Glomerular visceral epithelial cell (primary cell): ENCODE results near the gene ZBTB11.
"Not testable (repeated sequence)": the region's sequence is repeated elsewhere in the genome, so short reads cannot be mapped to it uniquely, and the experiment has no call there.

Source experiments
- DNase-seq: peaks from one replicate; pipeline ENCODE4 v3.0.0-alpha.2; 2016; ENCODE audit errors: extremely low spot score

The ZBTB11 gene

GRCh38 chr3:101676765-101677435 lies at the start of gene ZBTB11:
Gene ZBTB11 (minus strand): TSS chr3:101677132. CDS start chr3:101676914, 218 bp downstream.
- peak; percentile 99 for DNase-seq

GRCh38 chr3:101725890-101726275 lies 49.0 kb upstream of the ZBTB11 start:
- no peak for DNase-seq

- DNase-seq, result peak; percentile 24
Measured at GRCh38 chr3:101725194-101725889, 48.4 kb upstream of the ZBTB11 start.

- DNase-seq, result peak; percentile 90
Measured at GRCh38 chr3:101724329-101725193, 47.6 kb upstream of the ZBTB11 start, which contains the start of gene CEP97. Gene CEP97 (plus strand): TSS chr3:101724614. CDS start chr3:101724677, 63 bp downstream.

GRCh38 chr3:101722394-101723173 lies 45.7 kb upstream of the ZBTB11 start:
- DNase-seq, result no peak

- no peak for DNase-seq
Measured at GRCh38 chr3:101720851-101721840, 44.2 kb upstream of the ZBTB11 start.

- no peak for DNase-seq
Measured at GRCh38 chr3:101719604-101720185, 42.8 kb upstream of the ZBTB11 start.

GRCh38 chr3:101718455-101718854 lies 41.5 kb upstream of the ZBTB11 start:
- DNase-seq, result no peak

GRCh38 chr3:101709126-101709525 lies 32.2 kb upstream of the ZBTB11 start:
- DNase-seq, result no peak

- DNase-seq, result not testable (repeated sequence)
Measured at GRCh38 chr3:101704639-101705038, 27.7 kb upstream of the ZBTB11 start.

- DNase-seq, result no peak
Measured at GRCh38 chr3:101703169-101703568, 26.2 kb upstream of the ZBTB11 start.

- no peak for DNase-seq
Measured at GRCh38 chr3:101702726-101703125, 25.8 kb upstream of the ZBTB11 start.

- no peak for DNase-seq
Measured at GRCh38 chr3:101701696-101702634, 25.0 kb upstream of the ZBTB11 start.

GRCh38 chr3:101695779-101696372 lies 18.9 kb upstream of the ZBTB11 start:
- DNase-seq, result peak; percentile 66

GRCh38 chr3:101694836-101695235 lies 17.9 kb upstream of the ZBTB11 start:
- DNase-seq, result not testable (repeated sequence)

- DNase-seq, result peak; percentile 25
Measured at GRCh38 chr3:101693540-101693939, 16.6 kb upstream of the ZBTB11 start.

- not testable (repeated sequence) for DNase-seq
Measured at GRCh38 chr3:101691685-101692671, 15.0 kb upstream of the ZBTB11 start.
